Neutrophil (primary cell): Measurements from ENCODE around the gene CKLF.

Experiments used
- H3K27ac ChIP-seq: fragments of 200-600 bp; sonication (generic); 2 replicates; pipeline ENCODE4 v1.5.1; 2016; ENCODE audit warnings: mild to moderate bottlenecking, moderate library complexity
- H3K27me3 ChIP-seq: fragments of 200-600 bp; sonication (generic); 2 replicates; pipeline ENCODE4 v1.6.0; 2016; ENCODE audit warnings: mild to moderate bottlenecking
- H3K36me3 ChIP-seq: fragments of 200-600 bp; sonication (generic); 2 replicates; pipeline ENCODE4 v1.5.1; 2017
- H3K4me1 ChIP-seq, 2 experiments: fragments of 200-600 bp in 1 of 2; sonication (generic) in 1 of 2; 1 replicate in 1 of 2; 2 replicates in 1 of 2; pipeline versions ENCODE4 v1.5.1 to v1.6.1; 2013 to 2016; ENCODE audit warnings: low read depth in 1 of 2, low read length in 1 of 2, mild to moderate bottlenecking in 1 of 2, moderate library complexity in 1 of 2; ENCODE audit not compliant: control insufficient read depth in 1 of 2, insufficient read depth in 1 of 2
- H3K4me3 ChIP-seq, 2 experiments: fragments of 200-600 bp in 1 of 2; sonication (generic) in 1 of 2; 1 replicate in 1 of 2; 2 replicates in 1 of 2; pipeline ENCODE4 v1.5.1; 2013 to 2016; ENCODE audit warnings: low read depth in 1 of 2, low read length in 1 of 2, mild to moderate bottlenecking in 1 of 2, moderate library complexity in 1 of 2
- H3K9me3 ChIP-seq: fragments of 200-600 bp; sonication (generic); 2 replicates; pipeline ENCODE4 v1.5.1; 2016
- TF ChIP-seq, protein P1 (sequence below): fragments of 200-600 bp; sonication (generic); IDR thresholded peaks from 2 replicates; pipeline ENCODE4 v1.5.1; 2016; ENCODE audit warnings: antibody characterized with exemption

The CKLF gene

DNA sequence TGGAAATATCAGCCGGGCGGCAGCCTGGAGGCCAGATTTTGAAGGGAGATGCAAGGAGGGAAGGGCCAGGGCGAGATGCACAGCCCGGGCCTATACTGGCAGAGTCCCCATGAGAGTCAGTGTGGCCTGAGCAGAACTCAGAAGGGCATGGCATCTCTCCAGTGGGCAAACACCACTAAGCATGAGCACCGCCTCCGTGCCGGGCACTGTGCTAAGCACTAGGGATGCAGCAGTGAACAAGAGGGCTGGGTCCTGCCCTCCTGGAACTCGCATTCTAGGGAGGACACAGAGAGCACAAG is 35.9 kb upstream of the CKLF start:
- Histone ChIP-seq H3K27me3 (no peaks in the 10 kb centered on the region), H3K9me3 (no peaks in the 10 kb centered on the region), H3K4me1 (peaks cover 90 to 97% of the 10 kb centered on the region in 2 experiments), H3K4me3 (peak overlapping the region; percentile 68 to 76), H3K27ac (peak overlapping the region; percentile 98), H3K36me3 (peaks cover 3% of the 10 kb centered on the region)
- TF ChIP-seq, protein P1, sequence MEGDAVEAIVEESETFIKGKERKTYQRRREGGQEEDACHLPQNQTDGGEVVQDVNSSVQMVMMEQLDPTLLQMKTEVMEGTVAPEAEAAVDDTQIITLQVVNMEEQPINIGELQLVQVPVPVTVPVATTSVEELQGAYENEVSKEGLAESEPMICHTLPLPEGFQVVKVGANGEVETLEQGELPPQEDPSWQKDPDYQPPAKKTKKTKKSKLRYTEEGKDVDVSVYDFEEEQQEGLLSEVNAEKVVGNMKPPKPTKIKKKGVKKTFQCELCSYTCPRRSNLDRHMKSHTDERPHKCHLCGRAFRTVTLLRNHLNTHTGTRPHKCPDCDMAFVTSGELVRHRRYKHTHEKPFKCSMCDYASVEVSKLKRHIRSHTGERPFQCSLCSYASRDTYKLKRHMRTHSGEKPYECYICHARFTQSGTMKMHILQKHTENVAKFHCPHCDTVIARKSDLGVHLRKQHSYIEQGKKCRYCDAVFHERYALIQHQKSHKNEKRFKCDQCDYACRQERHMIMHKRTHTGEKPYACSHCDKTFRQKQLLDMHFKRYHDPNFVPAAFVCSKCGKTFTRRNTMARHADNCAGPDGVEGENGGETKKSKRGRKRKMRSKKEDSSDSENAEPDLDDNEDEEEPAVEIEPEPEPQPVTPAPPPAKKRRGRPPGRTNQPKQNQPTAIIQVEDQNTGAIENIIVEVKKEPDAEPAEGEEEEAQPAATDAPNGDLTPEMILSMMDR, result no peak

DNA sequence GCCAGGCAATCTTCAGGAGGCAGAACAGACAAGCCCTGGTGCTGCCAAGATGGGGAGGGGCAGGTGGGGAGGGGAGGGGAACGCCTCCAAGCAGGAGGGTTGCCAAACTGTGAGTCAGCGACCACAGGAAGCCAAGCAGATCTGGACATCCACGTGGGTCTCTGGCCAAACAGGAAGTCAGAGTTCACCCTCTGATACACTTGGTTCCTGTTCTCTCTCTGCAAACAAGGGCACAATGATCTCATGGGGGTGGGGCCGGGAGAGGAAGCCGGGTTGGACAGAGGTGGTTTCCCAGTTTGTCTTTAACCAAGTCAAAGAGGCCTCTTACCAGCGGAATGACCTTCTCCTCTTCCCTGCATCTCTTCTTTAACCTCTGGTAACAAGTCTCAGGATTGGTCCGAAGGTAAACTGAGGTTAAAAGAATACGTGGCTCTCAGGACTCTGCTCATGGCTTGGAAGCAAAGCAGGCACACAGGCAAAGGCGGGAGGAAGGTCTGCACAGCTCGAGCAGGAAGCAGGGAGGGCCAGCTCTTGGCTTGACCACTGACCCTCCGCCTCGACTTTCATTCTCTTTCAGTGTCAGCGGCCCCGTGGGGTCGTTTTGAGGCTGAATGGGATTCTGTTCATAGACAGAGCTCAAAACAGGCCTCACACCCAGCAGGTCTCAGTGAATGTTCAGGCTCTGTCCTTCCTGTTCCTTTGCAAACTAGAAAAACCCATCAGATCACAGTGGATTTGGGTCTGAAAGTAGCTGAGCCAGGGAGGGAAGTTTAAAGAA is 35.4 kb upstream of the CKLF start:
- Histone ChIP-seq H3K27ac (peak overlapping the region; percentile 98), H3K9me3 (no peaks in the 10 kb centered on the region), H3K36me3 (no peaks in the 10 kb centered on the region), H3K4me3 (peak overlapping the region; percentile 68 to 76), H3K27me3 (no peaks in the 10 kb centered on the region), H3K4me1 (peaks cover 92 to 97% of the 10 kb centered on the region in 2 experiments)
- TF ChIP-seq, protein P1, result peak; percentile 52

DNA sequence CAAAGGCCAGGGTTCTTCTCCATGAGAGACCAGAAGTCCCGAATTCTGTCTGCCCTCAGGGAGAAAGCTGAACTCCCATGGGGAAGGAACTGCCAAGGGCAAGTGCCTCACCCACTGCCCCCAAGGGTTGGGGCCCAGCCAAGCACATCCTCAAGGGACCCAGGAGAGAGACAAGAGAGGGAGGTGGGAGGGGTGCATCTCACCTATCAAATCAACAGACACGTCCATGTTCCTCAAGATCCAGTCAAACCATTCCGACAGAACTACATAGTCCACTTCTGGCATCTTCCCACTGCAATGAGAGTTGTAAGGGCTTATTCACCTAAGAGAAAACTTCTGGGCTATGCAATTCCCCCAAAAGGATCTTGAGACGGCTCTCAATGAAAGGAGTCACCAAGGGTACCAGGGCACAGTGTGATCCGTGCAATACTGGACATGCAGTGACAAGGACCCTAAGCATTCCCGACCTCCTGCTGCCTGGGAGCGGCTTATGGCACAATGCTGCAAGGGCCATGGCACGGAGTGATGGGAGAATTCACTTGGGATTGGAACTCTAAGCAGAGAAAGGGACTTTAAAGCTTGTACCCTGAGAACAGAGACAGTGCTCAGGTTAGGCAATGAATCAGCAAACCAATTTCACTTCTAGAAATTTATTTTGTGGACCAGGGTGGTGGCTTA is 34.7 kb upstream of the CKLF start:
- peaks cover 92 to 97% of the 10 kb centered on the region in 2 experiments for H3K4me1 ChIP-seq
- H3K4me3 ChIP-seq, result peak overlapping the region; percentile 68 to 76
- no peaks in the 10 kb centered on the region for H3K9me3 ChIP-seq
- no peaks in the 10 kb centered on the region for H3K36me3 ChIP-seq
- no peaks in the 10 kb centered on the region for H3K27me3 ChIP-seq
- TF ChIP-seq, protein P1, result no peak
- H3K27ac ChIP-seq, result peak overlapping the region; percentile 98

DNA sequence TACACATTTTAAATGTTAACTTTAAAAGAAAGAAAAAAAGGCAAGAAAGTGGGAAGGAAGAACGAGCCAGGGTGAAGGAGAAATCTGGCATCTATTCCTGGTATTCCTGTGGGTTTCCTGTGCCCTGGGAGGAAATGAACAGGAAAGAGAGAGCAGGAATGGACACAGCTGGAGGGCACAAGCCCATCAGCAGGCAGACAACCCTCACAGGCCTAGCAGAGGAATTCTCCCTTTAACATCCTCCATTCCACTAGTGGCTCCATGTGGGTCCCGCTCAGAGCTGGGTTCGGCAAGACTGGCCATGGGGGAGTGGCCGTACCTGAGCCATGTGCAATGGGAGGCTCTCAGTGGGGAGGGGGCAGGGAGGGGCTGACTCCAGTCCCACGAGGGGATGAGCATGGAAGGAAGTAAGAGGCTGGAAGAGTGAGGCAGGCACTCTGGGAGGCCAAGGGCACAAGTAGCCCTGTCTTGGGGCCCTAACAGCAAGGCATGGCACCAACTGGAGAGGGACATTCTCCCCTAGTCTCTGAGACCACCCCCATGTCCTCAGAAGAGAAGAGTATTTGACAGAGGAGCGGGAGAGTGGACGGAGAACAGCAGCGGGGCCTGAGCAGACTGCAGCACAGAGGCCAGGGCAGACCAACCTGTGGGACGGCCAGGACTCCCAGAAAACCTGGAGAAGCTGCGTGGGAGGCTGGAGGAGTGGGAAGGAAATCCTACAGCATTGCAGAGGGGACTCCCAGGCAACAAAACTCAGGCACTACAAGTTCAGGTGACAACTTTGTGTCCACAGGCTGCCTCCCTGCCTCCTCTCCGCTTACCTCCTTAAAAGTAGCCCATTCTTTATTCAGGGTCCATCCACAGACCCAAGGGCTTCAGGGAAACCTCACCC is 32.6 kb upstream of the CKLF start:
- H3K4me3 ChIP-seq, result peak overlapping the region; percentile 38 to 76
- H3K27me3 ChIP-seq, result no peaks in the 10 kb centered on the region
- no peaks in the 10 kb centered on the region for H3K36me3 ChIP-seq
- H3K9me3 ChIP-seq, result no peaks in the 10 kb centered on the region
- H3K27ac ChIP-seq, result peak overlapping the region; percentile 98
- peaks cover 98 to 100% of the 10 kb centered on the region in 2 experiments for H3K4me1 ChIP-seq
- TF ChIP-seq, protein P1, result no peak

DNA sequence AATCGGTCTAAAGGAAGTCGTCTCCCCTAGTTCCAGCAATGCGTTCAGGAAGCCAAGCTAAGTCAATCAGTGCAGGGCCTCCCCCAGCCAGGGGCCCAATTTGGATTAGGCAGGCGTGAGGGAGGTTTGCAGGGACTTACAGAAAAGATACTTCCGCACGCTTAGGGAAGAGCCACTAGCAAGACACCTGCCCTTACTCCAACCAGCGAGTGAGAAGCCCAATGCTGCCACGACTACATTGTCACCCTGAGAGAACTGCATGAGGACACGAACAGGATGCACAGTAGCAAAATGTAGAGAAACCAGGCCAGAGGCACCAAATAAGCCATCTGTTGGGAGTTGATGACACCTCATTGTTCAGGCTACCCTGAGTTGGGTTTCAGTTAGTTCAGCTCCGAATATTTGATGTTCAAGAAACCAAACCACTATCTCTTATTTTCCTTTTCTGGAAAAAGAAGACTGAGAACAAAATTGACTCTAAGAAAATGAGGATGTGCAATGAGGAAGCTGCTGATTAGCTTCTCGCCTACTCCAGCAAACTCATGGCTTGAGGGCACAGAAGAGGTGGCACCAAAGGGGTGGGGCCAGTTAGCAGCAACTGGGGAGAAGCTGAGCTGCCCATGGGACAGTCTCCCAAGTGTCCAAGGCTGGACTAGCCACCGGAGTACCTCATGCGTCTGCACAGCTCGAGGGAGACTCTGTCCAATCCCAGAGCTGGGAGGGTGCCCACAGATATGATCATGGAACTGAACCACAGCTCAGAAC is 31.8 kb upstream of the CKLF start:
- Histone ChIP-seq H3K27me3 (no peaks in the 10 kb centered on the region), H3K4me1 (peaks cover 98 to 100% of the 10 kb centered on the region in 2 experiments), H3K36me3 (no peaks in the 10 kb centered on the region), H3K4me3 (peak overlapping the region; percentile 38 to 76), H3K27ac (peak overlapping the region; percentile 98), H3K9me3 (no peaks in the 10 kb centered on the region)
- TF ChIP-seq, protein P1, result peak; percentile 14
